MCF 10A (cell line): Measurements from ENCODE around the gene ALAS2. TPM values are rescaled to one million over a fixed set of nuclear protein-coding genes. Genes with fewer than 3 reads are reported as not detected.
A peak's percentile ranks its signal among the peaks of the same experiment; 100 is the strongest.

ENCODE experiments used
- BruUV-seq: library from RNA; stranded (reverse); fragments of 400-500 nt; replicated peaks from 2 replicates; lab custom pipeline; 2021; lab: Mats Ljungman, UMichigan
- CTCF ChIA-PET: fragments of 300-600 bp; sonication (Branson Sonifier 250); formaldehyde crosslinking; extraction: SDS; loops from one replicate; lab custom pipeline; 2021; ENCODE audit warnings: antibody characterized with exemption, inconsistent platforms; lab: Yijun Ruan, JAX
- POLR2A ChIA-PET: fragments of 300-600, 350-650 bp; sonication (Branson Sonifier 250); formaldehyde crosslinking; extraction: SDS; loops from one replicate; lab custom pipeline; 2020; ENCODE audit warnings: antibody characterized with exemption, inconsistent platforms; lab: Yijun Ruan, JAX
- DNase-seq: peaks from one replicate; pipeline ENCODE4 v3.0.0-alpha.2; 2018; ENCODE audit not compliant: unreplicated experiment
- H3K27ac Mint-ChIP-seq: one replicate; pipeline ENCODE4 v1.8.0; 2022; ENCODE audit warnings: mild to moderate bottlenecking, low read depth, mixed read lengths; ENCODE audit not compliant: unreplicated experiment
- H3K27me3 Mint-ChIP-seq: one replicate; pipeline ENCODE4 v1.8.0; 2022; ENCODE audit warnings: mixed read lengths; ENCODE audit not compliant: insufficient read depth, unreplicated experiment
- H3K36me3 Mint-ChIP-seq: one replicate; pipeline ENCODE4 v1.8.0; 2022; ENCODE audit warnings: mild to moderate bottlenecking, moderate library complexity, mixed read lengths; ENCODE audit not compliant: insufficient read depth, unreplicated experiment
- H3K4me1 Mint-ChIP-seq: one replicate; pipeline ENCODE4 v1.8.0; 2022; ENCODE audit warnings: mixed read lengths; ENCODE audit not compliant: insufficient read depth, unreplicated experiment
- H3K4me3 Mint-ChIP-seq: one replicate; pipeline ENCODE4 v1.8.0; 2022; ENCODE audit warnings: mild to moderate bottlenecking, moderate library complexity, mixed read lengths; ENCODE audit not compliant: unreplicated experiment
- H3K9me3 Mint-ChIP-seq: one replicate; pipeline ENCODE4 v1.8.0; 2022; ENCODE audit warnings: mixed read lengths; ENCODE audit not compliant: unreplicated experiment
- CTCF ChIP-seq: fragments of 200-600 bp; IDR thresholded peaks from one replicate; pipeline ENCODE4 v1.8.0; 2022; ENCODE audit warnings: antibody characterized with exemption, mild to moderate bottlenecking; ENCODE audit not compliant: unreplicated experiment
- intact Hi-C: fragments of 100-400 bp; cut with micrococcal nuclease; formaldehyde crosslinking; loops from 2 replicates; pipeline ENCODE4 v1.14.1; 2022
- total RNA-seq: library from RNA; stranded (reverse); gene quantifications from 2 replicates; pipeline ENCODE4 v1.2.3, GENCODE V29; 2022

ALAS2 gene
- total RNA-seq, 1 experiment from 2014 or later = not detected

- Mint-ChIP-seq H3K36me3 (no peaks in the 10 kb centered on the region), H3K4me3 (no peak overlapping the region), H3K9me3 (no peaks in the 10 kb centered on the region), H3K27me3 (peaks cover 48% of the 10 kb centered on the region), H3K4me1 (no peaks in the 10 kb centered on the region), H3K27ac (no peak overlapping the region)
- CTCF ChIA-PET = no interaction called here
- TF ChIP-seq CTCF = no peak
- POLR2A ChIA-PET = no interaction called here
- no TSS peak for BruUV-seq
- intact Hi-C loops = no loop called here
- no peak for DNase-seq
Observed at GRCh38 chrX:54977387-54977786, 53.4 kb downstream of the ALAS2 start.

- ChIA-PET CTCF (interaction anchor here (0.7 kb wide), 1 partner anchor 1975 kb away, joined by 3 read pairs; no protein-coding TSS in a partner anchor), POLR2A (no interaction called here)
- intact Hi-C loops = no loop called here
- TF ChIP-seq CTCF = no peak
- BruUV-seq = no TSS peak
- Mint-ChIP-seq H3K27ac (no peak overlapping the region), H3K27me3 (peaks cover 43% of the 10 kb centered on the region), H3K9me3 (peaks cover 8% of the 10 kb centered on the region), H3K4me1 (no peaks in the 10 kb centered on the region), H3K4me3 (no peak overlapping the region), H3K36me3 (no peaks in the 10 kb centered on the region)
- DNase-seq = no peak
Observed at GRCh38 chrX:54964766-54965497, 65.8 kb downstream of the ALAS2 start.

- BruUV-seq = no TSS peak
- CTCF ChIA-PET = no interaction called here
- Mint-ChIP-seq H3K36me3 (no peaks in the 10 kb centered on the region), H3K4me3 (no peak overlapping the region), H3K27me3 (peaks cover 43% of the 10 kb centered on the region), H3K4me1 (no peaks in the 10 kb centered on the region), H3K9me3 (no peaks in the 10 kb centered on the region), H3K27ac (no peak overlapping the region)
- intact Hi-C loops = no loop called here
- no peak for TF ChIP-seq CTCF
- POLR2A ChIA-PET = no interaction called here
- peak; percentile 12 for DNase-seq
Observed at GRCh38 chrX:54961750-54962149, 69.0 kb downstream of the ALAS2 start.

Other genes starting within 250 kb of the ALAS2 start
- not detected in 2 replicates for gene ITIH6, start 232.7 kb downstream of the ALAS2 start, total RNA-seq
- 34.3 and 48.6 TPM in 2 replicates for gene MAGED2, start 223.2 kb downstream of the ALAS2 start, total RNA-seq
- gene TRO, start 110.2 kb downstream of the ALAS2 start, total RNA-seq = not detected in 2 replicates
- gene PFKFB1, start 36.8 kb downstream of the ALAS2 start, total RNA-seq = 0.27 and 0.37 TPM in 2 replicates
- 11.8 and 14.0 TPM in 2 replicates for gene APEX2, start 30.6 kb downstream of the ALAS2 start, total RNA-seq
- gene PAGE2B, start 44.1 kb upstream of the ALAS2 start, total RNA-seq = not detected in 2 replicates
- gene PAGE2, start 58.0 kb upstream of the ALAS2 start, total RNA-seq = not detected in 2 replicates
- gene PAGE5, start 189.4 kb upstream of the ALAS2 start, total RNA-seq = not detected in 2 replicates
- gene PAGE3, start 233.9 kb upstream of the ALAS2 start, total RNA-seq = not detected in 2 replicates